HUDEP-2 (cell line): ENCODE measurements around the gene EIF2B4.
"Not testable (repeated sequence)": the region's sequence is repeated elsewhere in the genome, so short reads cannot be mapped to it uniquely, and the experiment has no call there.

Experiments used
- DNase-seq, 76 experiments: peaks; one replicate each; lab custom pipeline; 2025; ENCODE audit not compliant: unreplicated experiment in 76 of 76; lab: John Stamatoyannopoulos, UW

Gene EIF2B4

GRCh38 chr2:27378096-27378808 lies 8.1 kb upstream of the EIF2B4 start:
- peak in 25 of 76 experiments; percentile 4 to 42 (median 13) for DNase-seq

GRCh38 chr2:27377618-27378095 lies 7.5 kb upstream of the EIF2B4 start:
- no peak for DNase-seq

GRCh38 chr2:27376866-27377617 lies 6.9 kb upstream of the EIF2B4 start:
- no peak for DNase-seq

DNA sequence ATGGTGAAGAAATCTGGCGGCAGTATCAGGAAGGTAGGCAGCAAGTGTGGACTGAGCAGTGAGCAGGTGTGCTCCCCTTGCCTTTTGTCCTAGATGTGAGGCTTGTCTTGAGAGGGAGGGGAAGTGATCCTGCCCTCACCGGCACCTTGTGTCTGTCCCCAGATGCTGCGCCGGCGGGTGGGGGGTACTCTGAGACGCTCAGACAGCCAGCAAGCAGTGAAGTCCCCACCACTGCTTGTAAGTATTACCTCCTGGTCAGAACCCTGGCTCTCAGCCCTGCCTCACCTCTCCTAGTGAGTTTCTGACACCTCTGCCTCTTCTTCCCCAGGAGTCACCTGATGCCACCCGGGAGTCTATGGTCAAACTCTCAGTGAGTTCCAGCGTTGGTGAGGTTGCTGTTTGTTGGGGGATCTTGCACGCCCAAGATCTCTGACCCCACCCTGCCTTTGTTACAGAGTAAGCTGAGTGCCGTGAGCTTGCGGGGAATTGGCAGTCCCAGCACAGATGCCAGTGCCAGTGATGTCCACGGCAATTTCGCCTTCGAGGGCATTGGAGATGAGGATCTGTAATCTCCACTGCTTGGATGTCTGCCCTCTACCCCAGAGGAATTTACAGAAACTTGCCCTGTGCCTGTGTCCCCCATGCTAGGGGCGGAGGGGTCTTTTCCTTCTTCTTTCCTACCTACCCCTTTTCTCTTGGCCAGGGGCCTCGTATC lies 6.2 kb upstream of the EIF2B4 start:
- no peak for DNase-seq

DNA sequence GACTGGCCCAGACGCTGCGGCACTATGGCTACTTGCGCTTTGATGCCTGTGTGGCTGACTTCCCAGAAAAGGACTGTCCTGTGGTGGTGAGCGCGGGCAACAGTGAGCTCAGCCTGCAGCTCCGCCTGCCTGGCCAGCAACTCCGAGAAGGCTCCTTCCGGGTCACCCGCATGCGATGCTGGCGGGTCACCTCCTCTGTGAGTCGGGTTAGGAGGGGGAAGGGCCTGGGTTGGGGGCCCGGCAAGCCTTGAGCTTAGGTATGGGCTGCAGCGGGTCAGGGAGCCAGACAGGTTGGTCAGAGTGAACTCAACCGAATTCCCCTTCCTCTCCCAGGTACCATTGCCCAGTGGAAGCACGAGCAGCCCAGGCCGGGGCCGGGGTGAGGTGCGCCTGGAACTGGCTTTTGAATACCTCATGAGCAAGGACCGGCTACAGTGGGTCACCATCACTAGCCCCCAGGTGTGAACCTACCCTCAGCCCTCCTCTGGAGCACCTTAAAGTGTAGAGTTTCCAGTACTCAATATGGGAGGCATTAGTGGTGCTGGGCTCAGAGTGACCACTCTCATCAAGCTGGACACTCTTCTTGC lies 5.5 kb upstream of the EIF2B4 start:
- no peak for DNase-seq

GRCh38 chr2:27373567-27373966 lies 3.4 kb upstream of the EIF2B4 start:
- DNase-seq = no peak

DNA sequence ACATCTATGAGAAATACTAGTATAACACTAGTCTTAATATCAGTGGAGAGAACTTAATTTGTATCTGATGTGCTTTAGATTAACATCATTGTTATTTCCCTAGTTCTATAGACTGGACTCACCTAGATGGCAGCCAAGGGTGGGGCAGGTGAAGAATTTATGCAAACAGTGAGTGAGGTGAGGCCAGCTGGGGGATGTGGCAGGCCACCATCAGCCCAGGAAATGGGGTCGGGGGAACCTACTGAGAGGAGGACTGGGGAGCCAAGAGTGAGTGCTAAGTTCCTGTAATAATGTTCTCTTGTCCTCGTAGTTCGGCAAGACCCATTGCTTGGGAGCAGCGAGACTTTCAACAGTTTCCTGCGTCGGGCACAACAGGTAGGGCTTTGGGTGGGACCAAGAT lies 2.8 kb upstream of the EIF2B4 start:
- no peak for DNase-seq

DNA sequence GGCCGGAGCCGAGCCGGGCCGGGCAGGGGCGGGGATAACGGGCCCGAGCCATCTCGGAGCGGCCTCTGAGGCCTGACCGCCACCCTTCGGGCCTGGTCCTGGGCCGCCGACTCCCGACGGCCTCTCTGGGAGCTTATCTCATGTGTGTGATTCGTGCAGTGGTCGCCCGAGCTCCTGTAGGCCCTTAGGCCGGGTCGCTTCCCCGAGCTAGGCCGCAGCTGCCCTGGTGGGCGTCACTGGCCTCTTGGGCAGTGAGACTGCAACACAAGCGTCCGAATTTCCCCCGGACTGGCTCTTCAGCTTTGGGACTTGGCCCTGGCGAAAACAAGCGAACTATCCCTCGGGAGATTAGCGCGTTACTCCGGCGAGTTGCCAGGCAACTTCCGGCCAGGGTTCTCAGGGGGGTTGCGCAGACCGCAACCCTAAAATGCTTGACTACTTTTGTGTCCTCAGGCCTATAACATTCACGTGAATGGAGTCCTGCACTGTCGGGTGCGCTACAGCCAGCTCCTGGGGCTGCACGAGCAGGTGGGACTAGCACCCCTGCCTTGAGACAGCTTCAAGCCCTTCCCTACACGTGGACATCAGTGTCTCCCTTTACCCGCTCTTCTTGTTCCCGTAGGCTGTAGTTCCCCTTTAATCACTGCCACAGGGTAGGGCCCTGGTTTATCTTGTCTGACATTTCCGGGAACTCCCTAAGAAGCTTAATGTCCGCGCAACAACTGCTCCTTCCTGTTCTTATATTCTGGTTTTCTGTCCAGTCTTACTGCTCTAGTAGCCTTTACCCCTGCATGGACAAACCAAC lies 880 bp upstream of the EIF2B4 start:
- DNase-seq = peak in 62 of 76 experiments; percentile 7 to 69 (median 34)

DNA sequence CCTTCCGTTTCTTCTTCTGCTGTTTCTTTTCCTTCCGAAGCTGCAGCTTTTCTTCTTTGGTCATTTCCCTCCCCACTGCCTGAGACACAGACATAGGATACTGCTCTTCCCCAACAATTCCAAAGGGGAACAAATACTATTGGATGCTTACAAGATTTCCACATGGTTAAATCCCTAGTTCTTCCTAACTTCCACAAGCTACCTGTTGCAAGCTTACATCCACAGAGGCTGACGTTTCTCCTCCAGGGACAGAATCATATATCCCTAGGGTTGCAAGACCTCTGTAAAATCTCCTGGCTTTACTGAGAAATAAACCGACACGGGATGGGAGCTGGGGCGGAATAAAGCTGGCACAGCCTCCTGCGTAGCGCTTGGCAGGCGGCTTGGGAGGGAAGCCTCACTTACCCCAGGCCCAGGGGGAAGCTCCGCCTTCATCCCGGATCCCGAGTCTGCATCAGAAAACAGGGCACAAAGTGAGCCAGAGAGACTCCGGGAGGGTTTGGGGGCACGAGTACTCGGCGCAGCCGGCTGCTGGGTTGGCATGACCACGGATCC lies 590 bp downstream of the EIF2B4 start:
- DNase-seq = peak in 37 of 76 experiments; percentile 8 to 60 (median 35)

GRCh38 chr2:27363933-27364332 lies 6.2 kb downstream of the EIF2B4 start:
- DNase-seq = no peak

DNA sequence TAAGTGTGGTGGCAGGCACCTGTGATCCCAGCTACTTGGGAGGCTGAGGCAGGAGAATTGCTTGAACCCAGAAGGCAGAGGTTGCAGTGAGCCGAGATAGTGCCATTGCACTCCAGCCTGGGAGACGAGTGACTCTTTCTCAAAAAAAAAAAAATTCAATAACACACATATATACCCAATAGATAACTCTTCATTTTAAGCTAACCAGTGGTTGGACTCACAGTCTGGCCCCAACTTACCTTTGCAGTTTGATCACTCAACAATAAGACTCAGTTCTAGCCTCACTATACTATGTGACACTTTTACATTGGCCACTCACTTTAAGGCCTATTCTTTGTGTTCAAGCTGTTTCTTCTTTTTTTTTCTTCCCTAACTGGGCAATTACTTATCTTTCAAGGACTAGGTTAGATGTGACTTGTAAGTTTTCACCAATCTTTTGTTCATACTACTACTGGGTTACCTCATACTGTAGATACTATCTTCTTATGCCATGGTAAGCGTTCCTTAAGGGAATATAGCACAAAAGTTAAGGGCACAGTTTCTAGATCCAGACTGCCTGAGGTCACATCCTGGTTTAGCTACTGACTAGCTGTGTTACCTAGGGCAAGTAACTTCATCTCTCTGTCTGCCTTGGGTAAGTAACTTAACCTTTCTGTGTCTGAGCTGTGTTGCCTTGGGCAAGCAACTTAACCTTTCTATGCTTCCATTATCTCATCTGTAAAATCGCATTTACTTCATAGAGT lies 7.3 kb downstream of the EIF2B4 start:
- no peak for DNase-seq

DNA sequence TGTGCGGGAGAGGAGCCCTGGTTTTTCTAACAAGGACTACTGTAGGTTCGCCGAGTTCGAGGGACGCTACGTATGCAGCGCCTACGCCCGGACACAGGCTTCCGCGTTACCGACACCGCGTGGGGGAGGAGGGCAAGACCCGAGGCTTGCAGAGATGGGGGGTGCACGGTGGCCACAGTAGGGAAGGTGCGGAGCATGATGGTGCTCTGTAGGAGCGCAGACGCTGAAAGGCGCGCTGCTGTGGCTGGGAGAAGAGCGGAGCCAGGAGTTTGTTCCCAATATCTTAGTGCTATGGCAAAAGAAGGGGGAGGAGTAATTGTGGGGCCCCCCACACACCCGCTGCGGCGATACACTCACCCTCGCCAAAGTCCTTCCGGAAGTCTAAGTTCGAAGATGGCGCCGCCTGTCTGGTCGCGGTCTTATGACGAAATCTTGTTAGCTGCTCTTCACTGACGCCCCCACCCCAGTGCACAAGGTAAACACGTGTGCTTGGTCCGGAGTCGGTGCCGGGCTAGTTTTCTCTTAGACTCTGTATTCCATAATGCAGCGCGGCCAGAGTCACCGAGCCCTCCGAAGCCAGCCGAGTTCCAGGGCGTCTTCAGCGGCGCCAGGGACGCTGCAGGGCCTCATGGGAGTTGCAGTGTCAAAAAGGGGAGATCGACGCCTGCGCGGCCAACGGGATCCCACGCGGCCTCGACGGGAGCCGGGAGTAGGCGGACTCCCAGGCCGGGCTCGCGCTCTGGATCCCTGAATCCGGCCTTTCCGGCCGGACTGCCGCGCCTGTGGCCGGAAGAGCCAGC lies 13.6 kb downstream of the EIF2B4 start, which contains the start of gene GTF3C2:
Gene GTF3C2 (minus strand): TSS at position 383 of the 800 bp plus-strand sequence. CDS start 13,210 bp downstream, outside the sequence.
- DNase-seq = peak; percentile 17 to 98 (median 89)

GRCh38 chr2:27356056-27356381 lies 14.1 kb downstream of the EIF2B4 start:
- peak in 70 of 76 experiments; percentile 22 to 85 (median 66) for DNase-seq

- no peak for DNase-seq
Measured at GRCh38 chr2:27354597-27354927, 15.6 kb downstream of the EIF2B4 start.

GRCh38 chr2:27353762-27354596 lies 16.2 kb downstream of the EIF2B4 start:
- peak in 57 of 76 experiments; percentile 3 to 78 (median 44) for DNase-seq

- DNase-seq = not testable (repeated sequence)
Measured at GRCh38 chr2:27353386-27353761, 16.8 kb downstream of the EIF2B4 start.

- DNase-seq = no peak
Measured at GRCh38 chr2:27351802-27352598, 18.1 kb downstream of the EIF2B4 start.
